CD4-positive, CD25-positive, alpha-beta regulatory T cell (primary cell): ENCODE data around the gene CDK2AP2. TPM values are rescaled to one million over a fixed set of nuclear protein-coding genes. Genes with fewer than 3 reads are reported as not detected.
"Not testable (repeated sequence)": the region's sequence is repeated elsewhere in the genome, so short reads cannot be mapped to it uniquely, and the experiment has no call there.

ENCODE experiments used
- ATAC-seq, 2 donors: fragments of 150-1000 bp; cut with Tn5 transposase; one replicate each; pipeline ENCODE4 v1.10.0; 2021; ENCODE audit warnings: low read depth in 2 of 2, moderate number of reproducible peaks in 2 of 2, moderate library complexity in 1 of 2
- DNase-seq, 3 donors: peaks; one replicate each; pipeline versions ENCODE4 v3.0.0 to v3.0.0-alpha.2; 2012 to 2022; ENCODE audit warnings: mixed read lengths in 1 of 3
- H3K27ac ChIP-seq: one replicate; pipeline ENCODE4 v1.7.0; 2013; ENCODE audit warnings: mild to moderate bottlenecking, low read length; ENCODE audit not compliant: insufficient read depth, poor library complexity, severe bottlenecking
- H3K27me3 ChIP-seq: one replicate; pipeline ENCODE4 v1.7.0; 2013; ENCODE audit warnings: low read length; ENCODE audit not compliant: control insufficient read depth, insufficient read depth
- H3K36me3 ChIP-seq: one replicate; pipeline ENCODE4 v1.7.0; 2013; ENCODE audit warnings: mild to moderate bottlenecking, low read length, moderate library complexity; ENCODE audit not compliant: control insufficient read depth, insufficient read depth
- H3K4me1 ChIP-seq: 2 replicates; pipeline ENCODE4 v1.7.0; 2013; ENCODE audit warnings: mild to moderate bottlenecking, low read length; ENCODE audit not compliant: insufficient read depth, control insufficient read depth, poor library complexity, severe bottlenecking
- H3K4me3 ChIP-seq: one replicate; pipeline ENCODE4 v1.7.0; 2013; ENCODE audit warnings: low read depth, mild to moderate bottlenecking, low read length, moderate library complexity
- H3K9me3 ChIP-seq, 2 experiments: 1 replicate in 1 of 2; 2 replicates in 1 of 2; pipeline ENCODE4 v1.7.0; 2013; ENCODE audit warnings: low read length in 2 of 2, mild to moderate bottlenecking in 1 of 2, moderate library complexity in 1 of 2; ENCODE audit not compliant: control insufficient read depth in 2 of 2
- H3K27ac Mint-ChIP-seq, 3 donors: one replicate each; pipeline ENCODE4 v1.8.0; 2020 to 2022; ENCODE audit warnings: mild to moderate bottlenecking in 3 of 3, mixed read lengths in 3 of 3, moderate library complexity in 2 of 3
- H3K27me3 Mint-ChIP-seq: one replicate; pipeline ENCODE4 v1.8.0; 2022; ENCODE audit warnings: mild to moderate bottlenecking, mixed read lengths
- H3K36me3 Mint-ChIP-seq: one replicate; pipeline ENCODE4 v1.8.0; 2020; ENCODE audit warnings: mixed read lengths
- H3K4me1 Mint-ChIP-seq, 4 donors: one replicate each; pipeline ENCODE4 v1.8.0; 2020 to 2022; ENCODE audit warnings: mixed read lengths in 4 of 4, mild to moderate bottlenecking in 1 of 4
- H3K4me3 Mint-ChIP-seq, 4 donors: one replicate each; pipeline ENCODE4 v1.8.0; 2020 to 2022; ENCODE audit warnings: mild to moderate bottlenecking in 4 of 4, mixed read lengths in 4 of 4, moderate library complexity in 3 of 4
- H3K9me3 Mint-ChIP-seq, 7 donors: one replicate each; pipeline ENCODE4 v1.8.0; 2020 to 2022; ENCODE audit warnings: mixed read lengths in 7 of 7, mild to moderate bottlenecking in 3 of 7, moderate library complexity in 2 of 7
- polyA plus RNA-seq, 4 donors: library from polyadenylated mRNA; unstranded; fragments of 300-500 nt; fragmentation: Illumina TruSeq; gene quantifications; one replicate each; pipeline ENCODE4 v1.2.3, GENCODE V29; 2021
- total RNA-seq: library from RNA; stranded (reverse); gene quantifications from one replicate; pipeline ENCODE4 v1.2.3, GENCODE V29; 2022

CDK2AP2 gene, protein sequence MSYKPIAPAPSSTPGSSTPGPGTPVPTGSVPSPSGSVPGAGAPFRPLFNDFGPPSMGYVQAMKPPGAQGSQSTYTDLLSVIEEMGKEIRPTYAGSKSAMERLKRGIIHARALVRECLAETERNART
- total RNA-seq (38.5 TPM), polyA plus RNA-seq (100 to 1,000 TPM; 113 to 135 (median 128) TPM)

GRCh38 chr11:67507864-67508485 is at the start of gene CDK2AP2:
Gene CDK2AP2, minus strand, starts transcription at chr11:67508162. Its CDS starts 80 bp downstream, at chr11:67508082.
- H3K27me3 Mint-ChIP-seq = peaks cover 23% of the 10 kb centered on the region
- peak within 1 kb of the TSS; percentile 90 to 96 (median 91) for H3K4me3 Mint-ChIP-seq
- H3K4me3 ChIP-seq = peak within 1 kb of the TSS; percentile 66
- H3K9me3 ChIP-seq = no peaks in the 10 kb centered on the region
- peaks cover 7 to 40% (median 26%) of the 10 kb centered on the region in 4 donors for H3K4me1 Mint-ChIP-seq
- H3K27ac ChIP-seq = peak within 1 kb of the TSS; percentile 98
- H3K27ac Mint-ChIP-seq = peak within 1 kb of the TSS; percentile 94 to 96 (median 94)
- H3K36me3 ChIP-seq = no peaks in the 10 kb centered on the region
- H3K36me3 Mint-ChIP-seq = no peaks in the 10 kb centered on the region
- peaks cover 9% of the 10 kb centered on the region for H3K27me3 ChIP-seq
- ATAC-seq = peak; percentile 77 to 79
- H3K4me1 ChIP-seq = peaks cover 46% of the 10 kb centered on the region
- no peaks in the 10 kb centered on the region for H3K9me3 Mint-ChIP-seq
- DNase-seq = peak; percentile 95 to 99 (median 96)

DNA sequence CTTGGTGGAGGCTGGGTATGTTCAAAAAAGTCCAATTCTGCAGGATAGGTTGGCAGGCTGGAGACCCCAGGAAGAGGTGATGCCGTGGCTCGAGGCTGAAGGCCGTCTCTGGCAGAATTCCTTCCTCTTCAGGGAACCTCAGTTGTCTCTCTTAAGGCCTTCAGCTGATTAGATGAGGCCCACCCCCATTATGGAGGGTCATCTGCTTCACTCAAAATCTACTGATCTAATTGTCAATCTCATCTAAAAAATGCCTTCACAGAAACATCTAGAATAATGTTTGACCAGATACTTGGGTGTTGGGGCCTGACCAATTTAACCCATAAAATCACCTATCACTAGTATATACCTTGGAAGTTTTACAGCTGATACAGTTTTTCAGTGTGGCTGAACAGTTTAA is 48.3 kb upstream of the CDK2AP2 start:
- Histone ChIP-seq H3K9me3 (no peaks in the 10 kb centered on the region), H3K36me3 (no peaks in the 10 kb centered on the region), H3K4me3 (no peak overlapping the region), H3K27me3 (no peaks in the 10 kb centered on the region), H3K27ac (no peak overlapping the region), H3K4me1 (no peaks in the 10 kb centered on the region)
- no peak overlapping the region for H3K27ac Mint-ChIP-seq
- no peaks in the 10 kb centered on the region for H3K4me1 Mint-ChIP-seq
- peaks cover 18% of the 10 kb centered on the region for H3K27me3 Mint-ChIP-seq
- peaks cover 0 to 2% (median 0%) of the 10 kb centered on the region in 7 donors for H3K9me3 Mint-ChIP-seq
- H3K36me3 Mint-ChIP-seq = no peaks in the 10 kb centered on the region
- ATAC-seq (no peak), DNase-seq (no peak)
- H3K4me3 Mint-ChIP-seq = no peak overlapping the region

GRCh38 chr11:67551697-67552096 is 43.7 kb upstream of the CDK2AP2 start:
- not testable (repeated sequence) for H3K4me3 Mint-ChIP-seq, H3K27me3 ChIP-seq, H3K9me3 Mint-ChIP-seq, H3K4me1 ChIP-seq, H3K36me3 Mint-ChIP-seq, H3K27ac Mint-ChIP-seq, H3K27ac ChIP-seq, ATAC-seq, H3K36me3 ChIP-seq, H3K4me1 Mint-ChIP-seq, H3K9me3 ChIP-seq, DNase-seq, H3K4me3 ChIP-seq
- H3K27me3 Mint-ChIP-seq = peaks cover 30% of the 10 kb centered on the region

DNA sequence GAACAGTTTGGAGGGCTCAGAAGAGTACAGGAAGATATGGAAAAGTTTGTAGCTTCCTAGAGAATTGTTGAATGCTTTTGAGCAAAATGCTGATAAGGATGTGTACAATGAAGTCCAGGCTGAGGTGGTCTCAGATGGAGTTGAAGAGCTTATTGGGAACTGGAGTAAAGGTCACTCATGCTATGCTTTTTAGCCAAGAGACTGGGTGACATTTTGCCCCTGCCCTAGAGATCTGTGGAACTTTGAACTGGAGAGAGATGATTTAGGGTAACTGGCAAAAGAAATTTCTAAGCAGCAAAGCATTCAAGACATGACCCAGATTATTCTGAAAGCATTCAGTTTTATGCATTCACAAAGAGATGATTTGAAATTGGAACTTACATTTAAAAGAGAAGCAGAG is 43.2 kb upstream of the CDK2AP2 start:
- no peaks in the 10 kb centered on the region for H3K36me3 ChIP-seq
- H3K36me3 Mint-ChIP-seq = no peaks in the 10 kb centered on the region
- H3K27ac Mint-ChIP-seq = no peak overlapping the region
- no peaks in the 10 kb centered on the region for H3K4me1 Mint-ChIP-seq
- no peak overlapping the region for H3K4me3 Mint-ChIP-seq
- peaks cover 0 to 7% (median 0%) of the 10 kb centered on the region in 7 donors for H3K9me3 Mint-ChIP-seq
- no peaks in the 10 kb centered on the region for H3K9me3 ChIP-seq
- H3K4me1 ChIP-seq = no peaks in the 10 kb centered on the region
- H3K27ac ChIP-seq = no peak overlapping the region
- no peak overlapping the region for H3K4me3 ChIP-seq
- peaks cover 27% of the 10 kb centered on the region for H3K27me3 Mint-ChIP-seq
- ATAC-seq (no peak), DNase-seq (no peak)
- no peaks in the 10 kb centered on the region for H3K27me3 ChIP-seq

- no peaks in the 10 kb centered on the region for H3K4me1 ChIP-seq
- no peaks in the 10 kb centered on the region for H3K36me3 ChIP-seq
- no peaks in the 10 kb centered on the region for H3K9me3 ChIP-seq
- Mint-ChIP-seq H3K27ac (no peak overlapping the region), H3K36me3 (no peaks in the 10 kb centered on the region), H3K4me1 (no peaks in the 10 kb centered on the region), H3K4me3 (no peak overlapping the region), H3K27me3 (peaks cover 23% of the 10 kb centered on the region), H3K9me3 (peaks cover 0 to 7% (median 0%) of the 10 kb centered on the region in 7 donors)
- DNase-seq (no peak), ATAC-seq (no peak)
- H3K4me3 ChIP-seq = no peak overlapping the region
- H3K27me3 ChIP-seq = no peaks in the 10 kb centered on the region
- no peak overlapping the region for H3K27ac ChIP-seq
Observed at GRCh38 chr11:67548555-67549110, 40.7 kb upstream of the CDK2AP2 start.

DNA sequence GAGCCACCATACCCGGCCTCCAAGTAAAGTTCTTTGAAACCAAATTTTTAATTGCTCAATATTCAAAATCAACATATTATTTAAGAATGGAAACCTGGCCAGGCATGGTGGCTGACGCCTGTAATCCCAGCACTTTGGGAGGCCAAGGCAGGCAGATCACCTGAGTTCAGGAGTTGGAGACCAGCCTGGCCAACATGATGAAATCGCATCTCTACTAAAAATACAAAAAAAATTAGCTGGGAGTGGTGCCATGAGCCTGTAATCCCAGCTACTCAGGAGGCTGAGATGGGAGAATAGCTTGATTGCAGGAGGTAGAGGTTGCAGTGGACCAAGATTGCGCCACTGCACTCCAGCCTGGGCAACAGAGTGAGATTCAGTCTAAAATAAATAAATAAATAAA is 40.1 kb upstream of the CDK2AP2 start:
- H3K36me3 ChIP-seq, DNase-seq, H3K27me3 ChIP-seq, H3K4me3 Mint-ChIP-seq, H3K4me3 ChIP-seq, H3K36me3 Mint-ChIP-seq, H3K4me1 Mint-ChIP-seq, ATAC-seq, H3K27ac Mint-ChIP-seq, H3K27ac ChIP-seq, H3K9me3 Mint-ChIP-seq, H3K4me1 ChIP-seq, H3K9me3 ChIP-seq: not testable (repeated sequence)
- peaks cover 23% of the 10 kb centered on the region for H3K27me3 Mint-ChIP-seq

- H3K9me3 ChIP-seq = no peaks in the 10 kb centered on the region
- no peaks in the 10 kb centered on the region for H3K9me3 Mint-ChIP-seq
- no peaks in the 10 kb centered on the region for H3K4me1 Mint-ChIP-seq
- ATAC-seq (no peak), DNase-seq (no peak)
- no peaks in the 10 kb centered on the region for H3K27me3 ChIP-seq
- H3K27ac Mint-ChIP-seq = no peak overlapping the region
- no peaks in the 10 kb centered on the region for H3K36me3 Mint-ChIP-seq
- H3K27ac ChIP-seq = no peak overlapping the region
- H3K4me3 ChIP-seq = no peak overlapping the region
- no peaks in the 10 kb centered on the region for H3K36me3 ChIP-seq
- H3K27me3 Mint-ChIP-seq = peaks cover 12% of the 10 kb centered on the region
- no peaks in the 10 kb centered on the region for H3K4me1 ChIP-seq
- H3K4me3 Mint-ChIP-seq = no peak overlapping the region
Observed at GRCh38 chr11:67545280-67545679, 37.3 kb upstream of the CDK2AP2 start.
